ES-I3 (cell line): ENCODE data around the gene VCY1B.
"Not testable (repeated sequence)": the region's sequence is repeated elsewhere in the genome, so short reads cannot be mapped to it uniquely, and the experiment has no call there.

Experiments
- H3K36me3 ChIP-seq: 2 replicates; pipeline ENCODE4 v1.6.1; 2013; ENCODE audit warnings: mild to moderate bottlenecking, low read length, control low read depth, moderate library complexity; ENCODE audit not compliant: insufficient read depth
- H3K4me1 ChIP-seq: 2 replicates; pipeline ENCODE4 v1.6.1; 2013; ENCODE audit warnings: mild to moderate bottlenecking, control low read depth, low read length; ENCODE audit not compliant: insufficient read depth
- H3K9ac ChIP-seq: 2 replicates; pipeline ENCODE4 v1.6.1; 2013; ENCODE audit warnings: low read depth, mild to moderate bottlenecking, low read length, moderate library complexity
- H3K9me3 ChIP-seq: 2 replicates; pipeline ENCODE4 v1.6.1; 2013; ENCODE audit warnings: mild to moderate bottlenecking, low read length, moderate library complexity; ENCODE audit not compliant: control insufficient read depth, insufficient read depth

Gene VCY1B

DNA sequence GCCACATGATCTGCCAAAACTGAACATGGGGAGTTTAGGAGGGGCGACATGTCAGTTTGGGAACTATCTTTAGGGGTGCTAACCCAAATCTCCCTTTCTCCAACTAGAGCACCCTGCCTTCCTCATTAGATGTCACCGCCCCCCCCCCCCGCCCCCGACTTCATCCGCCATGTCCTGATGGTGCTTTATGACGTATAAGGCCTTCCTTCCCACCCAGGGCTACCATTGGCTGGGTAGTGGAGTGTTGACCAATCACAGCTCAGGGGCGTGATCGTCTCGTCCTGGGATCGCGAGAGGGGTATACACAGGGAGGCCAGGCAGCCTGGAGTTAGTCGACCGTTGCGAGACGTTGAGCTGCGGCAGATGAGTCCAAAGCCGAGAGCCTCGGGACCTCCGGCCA lies at the start of gene VCY1B:
TSS of gene VCY1B (plus strand) at position 301 of the 400 bp plus-strand sequence. CDS start at position 364, 63 bp downstream.
- H3K36me3 ChIP-seq, H3K9me3 ChIP-seq, H3K4me1 ChIP-seq, H3K9ac ChIP-seq: not testable (repeated sequence)

DNA sequence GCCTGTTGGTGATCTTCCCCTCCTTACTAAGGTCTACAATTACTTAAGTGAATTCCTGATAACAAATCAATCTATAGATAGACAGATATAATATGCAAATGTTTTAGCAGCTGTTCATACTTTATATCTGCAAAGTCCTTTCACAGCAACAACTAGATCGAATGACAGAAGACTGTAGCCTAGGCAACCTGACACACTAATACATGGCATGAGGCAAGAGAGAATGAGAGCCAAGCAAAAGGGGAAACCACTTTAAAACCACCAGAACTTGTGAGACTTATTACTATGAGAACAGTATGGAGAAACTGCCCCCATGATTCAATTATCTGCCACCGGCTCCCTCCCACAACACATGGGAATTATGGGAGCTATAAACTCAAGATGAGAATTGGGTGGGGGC lies 44.1 kb upstream of the VCY1B start:
- not testable (repeated sequence) for H3K4me1 ChIP-seq, H3K36me3 ChIP-seq, H3K9me3 ChIP-seq, H3K9ac ChIP-seq

DNA sequence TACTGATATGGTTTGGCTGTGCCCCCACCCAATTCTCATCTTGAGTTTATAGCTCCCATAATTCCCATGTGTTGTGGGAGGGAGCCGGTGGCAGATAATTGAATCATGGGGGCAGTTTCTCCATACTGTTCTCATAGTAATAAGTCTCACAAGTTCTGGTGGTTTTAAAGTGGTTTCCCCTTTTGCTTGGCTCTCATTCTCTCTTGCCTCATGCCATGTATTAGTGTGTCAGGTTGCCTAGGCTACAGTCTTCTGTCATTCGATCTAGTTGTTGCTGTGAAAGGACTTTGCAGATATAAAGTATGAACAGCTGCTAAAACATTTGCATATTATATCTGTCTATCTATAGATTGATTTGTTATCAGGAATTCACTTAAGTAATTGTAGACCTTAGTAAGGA lies 25.6 kb upstream of the VCY1B start:
- not testable (repeated sequence) for H3K9ac ChIP-seq, H3K4me1 ChIP-seq, H3K36me3 ChIP-seq, H3K9me3 ChIP-seq

DNA sequence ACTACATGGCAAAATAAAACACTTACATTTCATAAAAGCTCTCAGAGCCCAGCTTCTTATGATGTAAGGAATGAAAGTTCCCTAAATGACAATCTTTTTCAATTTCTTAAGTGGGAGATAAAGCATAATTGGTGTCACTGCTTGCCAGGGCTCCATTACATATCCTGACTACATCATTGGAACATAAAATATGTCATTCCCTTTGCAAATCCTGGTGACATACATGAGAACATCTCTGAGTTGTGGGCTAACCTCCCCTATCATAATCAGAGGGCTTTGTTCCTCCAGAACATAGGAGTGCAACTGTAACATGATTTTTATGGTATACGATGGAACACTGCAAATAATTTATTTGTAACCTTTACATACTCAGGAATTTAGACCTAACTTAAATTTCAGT lies 29.9 kb downstream of the VCY1B start:
- H3K4me1 ChIP-seq: no peaks in the 10 kb centered on the region
- H3K9me3 ChIP-seq: no peaks in the 10 kb centered on the region
- H3K9ac ChIP-seq: no peak overlapping the region
- H3K36me3 ChIP-seq: no peaks in the 10 kb centered on the region
